Stimulated activated CD4-positive, alpha-beta T cell treated with anti-CD3 and anti-CD28 coated beads, Interleukin-1b, Interleukin-23, amount 100 ng/mL, for 24 hours (primary cell): ENCODE data around the gene STON2.

Experiments
- DNase-seq, 4 experiments: peaks; one replicate each; pipeline ENCODE4 v3.0.0-alpha.2; 2020; ENCODE audit warnings: low read depth in 4 of 4, low spot score in 1 of 4

Gene STON2

GRCh38 chr14:81340201-81340600, 59.9 kb downstream of the STON2 start:
- DNase-seq, result no peak

- no peak for DNase-seq
Observed at GRCh38 chr14:81337073-81337472, 63.1 kb downstream of the STON2 start.

GRCh38 chr14:81336009-81336408, 64.1 kb downstream of the STON2 start:
- no peak for DNase-seq

GRCh38 chr14:81332725-81333124, 67.4 kb downstream of the STON2 start:
- no peak for DNase-seq

- no peak for DNase-seq
Observed at GRCh38 chr14:81331229-81332021, 68.7 kb downstream of the STON2 start.

- no peak for DNase-seq
Observed at GRCh38 chr14:81330619-81331122, 69.5 kb downstream of the STON2 start.

GRCh38 chr14:81329640-81330381, 70.3 kb downstream of the STON2 start:
- DNase-seq, result no peak

GRCh38 chr14:81326451-81326850, 73.7 kb downstream of the STON2 start:
- DNase-seq, result no peak

GRCh38 chr14:81324011-81324410, 76.1 kb downstream of the STON2 start:
- no peak for DNase-seq

GRCh38 chr14:81323093-81323492, 77.0 kb downstream of the STON2 start:
- DNase-seq, result no peak

- DNase-seq, result no peak
Observed at GRCh38 chr14:81319946-81320345, 80.2 kb downstream of the STON2 start.

GRCh38 chr14:81319314-81319713, 80.8 kb downstream of the STON2 start:
- DNase-seq, result no peak

GRCh38 chr14:81315341-81315740, 84.8 kb downstream of the STON2 start:
- no peak for DNase-seq

GRCh38 chr14:81314443-81315175, 85.5 kb downstream of the STON2 start:
- no peak for DNase-seq

- no peak for DNase-seq
Observed at GRCh38 chr14:81313775-81314429, 86.2 kb downstream of the STON2 start.

- DNase-seq, result no peak
Observed at GRCh38 chr14:81313200-81313599, 86.9 kb downstream of the STON2 start.

GRCh38 chr14:81312289-81312876, 87.7 kb downstream of the STON2 start:
- DNase-seq, result no peak

GRCh38 chr14:81311778-81312177, 88.3 kb downstream of the STON2 start:
- no peak for DNase-seq

- no peak for DNase-seq
Observed at GRCh38 chr14:81311141-81311540, 89.0 kb downstream of the STON2 start.

- DNase-seq, result no peak
Observed at GRCh38 chr14:81310606-81311005, 89.5 kb downstream of the STON2 start.

- DNase-seq, result no peak
Observed at GRCh38 chr14:81309511-81309910, 90.6 kb downstream of the STON2 start.
